Activated naive CD8-positive, alpha-beta T cell treated with anti-CD3 and anti-CD28 coated beads for 36 hours (primary cell): Measurements from ENCODE around the gene RAB3A. TPM values are rescaled to one million over a fixed set of nuclear protein-coding genes. Genes with fewer than 3 reads are reported as not detected.

ENCODE experiments used
- total RNA-seq, 2 experiments: library from RNA; stranded (reverse); gene quantifications; one replicate each; pipeline ENCODE4 v1.2.3, GENCODE V29; 2021

Gene RAB3A
- total RNA-seq, 2 experiments from 2014 or later = 3.2 to 3.9 TPM

Other genes with a start within 250 kb of the RAB3A start
- gene KCNN1, start 236.9 kb downstream of the RAB3A start, total RNA-seq = under 1 TPM in 1 of 2 experiments, not detected in 1; 0.34 TPM
- gene ARRDC2, start 195.9 kb downstream of the RAB3A start, total RNA-seq = 10 to 100 TPM; 20.1 to 20.6 TPM
- 10 to 100 TPM; 26.5 to 26.9 TPM for gene IL12RB1, start 117.1 kb downstream of the RAB3A start, total RNA-seq
- gene MAST3, start 106.3 kb downstream of the RAB3A start, total RNA-seq = 10 to 100 TPM; 11.8 to 14.4 TPM
- gene PIK3R2, start 50.9 kb downstream of the RAB3A start, total RNA-seq = 10 to 100 TPM; 18.5 to 21.1 TPM
- 10 to 100 TPM; 24.7 to 28.1 TPM for gene IFI30, start 30.2 kb downstream of the RAB3A start, total RNA-seq
- 10 to 100 TPM; 15.2 to 16.7 TPM for gene MPV17L2, start 10.8 kb downstream of the RAB3A start, total RNA-seq
- gene PDE4C, start 22.4 kb upstream of the RAB3A start, total RNA-seq = not detected
- gene IQCN, start 70.4 kb upstream of the RAB3A start, total RNA-seq = under 1 TPM; 0.29 to 0.32 TPM
- 100 to 1,000 TPM; 379 to 398 TPM for gene JUND, start 77.6 kb upstream of the RAB3A start, total RNA-seq
- 100 to 1,000 TPM; 419 to 435 TPM for gene LSM4, start 119.0 kb upstream of the RAB3A start, total RNA-seq
- gene PGPEP1, start 136.6 kb upstream of the RAB3A start, total RNA-seq = 10 to 100 TPM; 15.7 to 17.8 TPM
- gene GDF15, start 182.1 kb upstream of the RAB3A start, total RNA-seq = not detected
- not detected for gene LRRC25, start 193.6 kb upstream of the RAB3A start, total RNA-seq
- gene SSBP4, start 215.4 kb upstream of the RAB3A start, total RNA-seq = 100 to 1,000 TPM in 1 of 2 experiments, 10 to 100 TPM in 1; 96.1 to 101 TPM
- gene ISYNA1, start 234.1 kb upstream of the RAB3A start, total RNA-seq = 10 to 100 TPM; 29.6 to 32.7 TPM